ENCODE measurements around the gene MIA3. TPM values are rescaled to one million over a fixed set of nuclear protein-coding genes. Genes with fewer than 3 reads are reported as not detected.

The MIA3 gene
- total RNA-seq (2021; fragmentation: NEBNext Ultra II Directional; extraction: Animal tissue kit (Norgen Biotek cat#: 25700)) = 10 to 100 TPM; 55.6 to 68.3 (median 62.1) TPM
- long read RNA-seq, full-length matches to known transcripts = 11 of 48 reads
- long read RNA-seq, partial matches to known transcripts = 26 of 48 reads
- long read RNA-seq, other reads (novel, unspliced or antisense) = 11 of 48 reads

- no peak for TF ChIP-seq CTCF (IDR thresholded peaks at IDR 0.05)
- Mint-ChIP-seq H3K27ac (peak within 1 kb of the TSS; percentile 97), H3K36me3 (ENCODE audit: low read depth) (peaks cover 5% of the 10 kb centered on the region), H3K9me3 (no peaks in the 10 kb centered on the region), H3K4me3 (peak within 1 kb of the TSS; percentile 94), H3K27me3 (ENCODE audit: insufficient read depth) (peaks cover 4% of the 10 kb centered on the region; the same call in 1 of the 2 replicates), H3K4me1 (ENCODE audit: low read depth) (peaks cover 32% of the 10 kb centered on the region)
- DNase-seq = no peak
Measured at GRCh38 chr1:222618001-222618879, at the start of gene MIA3. MIA3 (plus strand) TSS chr1:222618097; CDS start chr1:222618111, 14 bp downstream.

- H3K4me3 Mint-ChIP-seq = no peak overlapping the region
- H3K4me1 Mint-ChIP-seq (ENCODE audit: low read depth) = no peaks in the 10 kb centered on the region
- H3K9me3 Mint-ChIP-seq = no peaks in the 10 kb centered on the region
- no peaks in the 10 kb centered on the region for H3K27me3 Mint-ChIP-seq (ENCODE audit: insufficient read depth)
- no peak for DNase-seq
- H3K27ac Mint-ChIP-seq = no peak overlapping the region
- H3K36me3 Mint-ChIP-seq (ENCODE audit: low read depth) = peaks cover 36% of the 10 kb centered on the region
- no peak for TF ChIP-seq CTCF (IDR thresholded peaks at IDR 0.05)
Measured at GRCh38 chr1:222570837-222571236, 47.1 kb upstream of the MIA3 start.

GRCh38 chr1:222579316-222579715 lies 38.6 kb upstream of the MIA3 start:
- DNase-seq = no peak
- Mint-ChIP-seq H3K27ac (no peak overlapping the region), H3K9me3 (no peaks in the 10 kb centered on the region), H3K4me1 (ENCODE audit: low read depth) (peaks cover 23% of the 10 kb centered on the region), H3K27me3 (ENCODE audit: insufficient read depth) (no peaks in the 10 kb centered on the region), H3K36me3 (ENCODE audit: low read depth) (peaks cover 24% of the 10 kb centered on the region), H3K4me3 (no peak overlapping the region)
- TF ChIP-seq CTCF (IDR thresholded peaks at IDR 0.05) = no peak

- peak overlapping the region; percentile 17; the same call in 1 of the 2 replicates for H3K27ac Mint-ChIP-seq
- peaks cover 19% of the 10 kb centered on the region for H3K36me3 Mint-ChIP-seq (ENCODE audit: low read depth)
- H3K4me3 Mint-ChIP-seq = no peak overlapping the region
- TF ChIP-seq CTCF (IDR thresholded peaks at IDR 0.05) = no peak
- H3K27me3 Mint-ChIP-seq (ENCODE audit: insufficient read depth) = no peaks in the 10 kb centered on the region
- H3K4me1 Mint-ChIP-seq (ENCODE audit: low read depth) = peaks cover 26% of the 10 kb centered on the region
- peak; percentile 13 for DNase-seq
- H3K9me3 Mint-ChIP-seq = no peaks in the 10 kb centered on the region
Measured at GRCh38 chr1:222582099-222582774, 35.7 kb upstream of the MIA3 start.

- DNase-seq = no peak
Measured at GRCh38 chr1:222583079-222583478, 34.8 kb upstream of the MIA3 start.

More at GRCh38 chr1:222583079-222583478, 34.8 kb upstream of the MIA3 start:
- no peak for TF ChIP-seq CTCF (IDR thresholded peaks at IDR 0.05)
- no peak overlapping the region for H3K27ac Mint-ChIP-seq
- H3K36me3 Mint-ChIP-seq (ENCODE audit: low read depth) = peaks cover 14% of the 10 kb centered on the region
- H3K4me3 Mint-ChIP-seq = no peak overlapping the region
- H3K9me3 Mint-ChIP-seq = no peaks in the 10 kb centered on the region
- peaks cover 29% of the 10 kb centered on the region for H3K4me1 Mint-ChIP-seq (ENCODE audit: low read depth)
- no peaks in the 10 kb centered on the region for H3K27me3 Mint-ChIP-seq (ENCODE audit: insufficient read depth)

Measured in HFFc6 (cell line).